Mesothelial cell of epicardium (in vitro differentiated cells): Measurements from ENCODE around the gene KCNJ6. TPM values are rescaled to one million over a fixed set of nuclear protein-coding genes. Genes with fewer than 3 reads are reported as not detected.

Experiments used
- DNase-seq, 2 experiments: peaks; one replicate each; pipeline ENCODE4 v3.0.0; 2021; ENCODE audit warnings: low spot score in 2 of 2; ENCODE audit not compliant: unreplicated experiment in 2 of 2
- H3K27ac Mint-ChIP-seq: 2 replicates; pipeline ENCODE4 v1.8.0; 2021; ENCODE audit warnings: mixed read lengths
- H3K27me3 Mint-ChIP-seq: 2 replicates; pipeline ENCODE4 v1.8.0; 2021; ENCODE audit warnings: low read depth, mixed read lengths
- H3K36me3 Mint-ChIP-seq: 2 replicates; pipeline ENCODE4 v1.8.0; 2021; ENCODE audit warnings: mixed read lengths
- H3K4me1 Mint-ChIP-seq: 2 replicates; pipeline ENCODE4 v1.8.0; 2021; ENCODE audit warnings: mixed read lengths
- H3K4me3 Mint-ChIP-seq: 2 replicates; pipeline ENCODE4 v1.8.0; 2021; ENCODE audit warnings: mild to moderate bottlenecking, moderate library complexity, mixed read lengths
- H3K9me3 Mint-ChIP-seq: 2 replicates; pipeline ENCODE4 v1.8.0; 2021; ENCODE audit warnings: mixed read lengths
- total RNA-seq: library from RNA; stranded (reverse); gene quantifications from 3 replicates; pipeline ENCODE4 v1.2.1, GENCODE V29; 2021
- TF ChIP-seq, protein P1 (sequence below): fragments of 200-600 bp; sonication (generic); IDR thresholded peaks from one replicate; pipeline ENCODE4 v1.5.0; 2021; ENCODE audit warnings: antibody characterized with exemption; ENCODE audit not compliant: unreplicated experiment

KCNJ6 gene
- total RNA-seq, 1 donor from 2014 or later, result 0.02 TPM

DNA sequence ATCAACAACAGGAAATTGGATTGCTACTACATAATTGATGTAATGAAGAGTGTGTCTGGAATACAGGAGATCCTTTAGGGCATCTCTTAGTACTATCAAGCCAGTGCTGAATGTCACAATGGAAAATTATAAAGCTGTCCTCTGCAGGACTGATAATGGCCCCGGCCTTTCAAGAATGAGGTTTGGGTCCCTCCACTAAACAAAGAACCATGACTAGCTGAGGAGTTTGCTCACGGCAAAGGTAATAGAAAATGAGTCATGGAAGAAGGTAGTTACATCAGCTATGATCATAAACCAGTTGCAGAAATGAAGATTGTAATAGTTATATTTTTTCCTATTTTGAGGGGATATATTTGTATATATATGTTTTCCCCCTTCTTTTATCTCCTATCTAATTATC lies 145.8 kb downstream of the KCNJ6 start:
- Mint-ChIP-seq H3K4me3 (no peak overlapping the region), H3K9me3 (no peaks in the 10 kb centered on the region), H3K36me3 (no peaks in the 10 kb centered on the region), H3K4me1 (no peaks in the 10 kb centered on the region), H3K27ac (no peak overlapping the region), H3K27me3 (peaks cover 18% of the 10 kb centered on the region)
- TF ChIP-seq, protein P1, sequence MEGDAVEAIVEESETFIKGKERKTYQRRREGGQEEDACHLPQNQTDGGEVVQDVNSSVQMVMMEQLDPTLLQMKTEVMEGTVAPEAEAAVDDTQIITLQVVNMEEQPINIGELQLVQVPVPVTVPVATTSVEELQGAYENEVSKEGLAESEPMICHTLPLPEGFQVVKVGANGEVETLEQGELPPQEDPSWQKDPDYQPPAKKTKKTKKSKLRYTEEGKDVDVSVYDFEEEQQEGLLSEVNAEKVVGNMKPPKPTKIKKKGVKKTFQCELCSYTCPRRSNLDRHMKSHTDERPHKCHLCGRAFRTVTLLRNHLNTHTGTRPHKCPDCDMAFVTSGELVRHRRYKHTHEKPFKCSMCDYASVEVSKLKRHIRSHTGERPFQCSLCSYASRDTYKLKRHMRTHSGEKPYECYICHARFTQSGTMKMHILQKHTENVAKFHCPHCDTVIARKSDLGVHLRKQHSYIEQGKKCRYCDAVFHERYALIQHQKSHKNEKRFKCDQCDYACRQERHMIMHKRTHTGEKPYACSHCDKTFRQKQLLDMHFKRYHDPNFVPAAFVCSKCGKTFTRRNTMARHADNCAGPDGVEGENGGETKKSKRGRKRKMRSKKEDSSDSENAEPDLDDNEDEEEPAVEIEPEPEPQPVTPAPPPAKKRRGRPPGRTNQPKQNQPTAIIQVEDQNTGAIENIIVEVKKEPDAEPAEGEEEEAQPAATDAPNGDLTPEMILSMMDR, result no peak
- no peak for DNase-seq

DNA sequence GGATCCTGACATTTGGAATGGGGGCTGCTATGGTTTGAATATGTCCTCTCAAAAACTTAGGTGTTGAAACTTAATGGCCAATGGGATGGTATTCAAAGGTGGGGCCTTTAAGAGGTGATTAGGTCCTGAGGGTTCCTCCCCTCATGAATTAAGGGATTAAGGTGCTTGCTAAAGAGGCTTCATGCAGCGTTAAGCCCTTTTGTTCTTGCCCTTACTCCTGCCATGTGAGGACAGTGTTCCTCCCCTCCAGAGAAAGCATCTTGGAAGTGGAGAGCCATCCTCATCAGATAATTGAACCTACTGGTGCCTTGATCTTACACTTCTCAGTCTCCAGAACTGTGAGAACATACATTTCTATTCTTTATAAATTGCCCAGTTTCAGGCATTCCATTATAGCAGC lies 146.6 kb downstream of the KCNJ6 start:
- Mint-ChIP-seq H3K4me1 (peaks cover 4% of the 10 kb centered on the region), H3K9me3 (no peaks in the 10 kb centered on the region), H3K36me3 (no peaks in the 10 kb centered on the region), H3K4me3 (no peak overlapping the region), H3K27me3 (peaks cover 18% of the 10 kb centered on the region), H3K27ac (no peak overlapping the region)
- TF ChIP-seq, protein P1, result no peak
- DNase-seq, result no peak

DNA sequence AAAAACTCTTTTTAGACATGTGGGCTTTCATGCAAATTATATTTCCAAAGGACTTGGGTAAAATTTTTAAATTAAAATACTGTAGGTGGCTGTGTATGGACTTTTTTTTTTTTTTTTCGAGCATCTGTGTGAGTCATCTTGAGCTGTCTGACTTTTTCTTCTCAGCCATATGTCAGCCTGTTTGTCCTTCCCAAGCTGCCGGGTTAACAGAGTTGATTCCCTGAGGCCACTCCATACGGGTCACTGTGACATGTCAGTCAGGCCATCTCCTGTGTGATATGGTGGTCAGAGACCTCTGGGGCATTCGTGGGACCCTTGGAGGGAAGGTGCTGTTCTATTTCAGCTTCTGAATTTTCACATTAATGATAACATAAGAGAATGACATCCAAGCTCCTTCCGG lies 148.3 kb downstream of the KCNJ6 start:
- Mint-ChIP-seq H3K4me3 (no peak overlapping the region), H3K27me3 (peaks cover 14% of the 10 kb centered on the region), H3K27ac (no peak overlapping the region), H3K9me3 (no peaks in the 10 kb centered on the region), H3K36me3 (no peaks in the 10 kb centered on the region), H3K4me1 (peaks cover 4% of the 10 kb centered on the region)
- DNase-seq, result no peak
- TF ChIP-seq, protein P1, result no peak

DNA sequence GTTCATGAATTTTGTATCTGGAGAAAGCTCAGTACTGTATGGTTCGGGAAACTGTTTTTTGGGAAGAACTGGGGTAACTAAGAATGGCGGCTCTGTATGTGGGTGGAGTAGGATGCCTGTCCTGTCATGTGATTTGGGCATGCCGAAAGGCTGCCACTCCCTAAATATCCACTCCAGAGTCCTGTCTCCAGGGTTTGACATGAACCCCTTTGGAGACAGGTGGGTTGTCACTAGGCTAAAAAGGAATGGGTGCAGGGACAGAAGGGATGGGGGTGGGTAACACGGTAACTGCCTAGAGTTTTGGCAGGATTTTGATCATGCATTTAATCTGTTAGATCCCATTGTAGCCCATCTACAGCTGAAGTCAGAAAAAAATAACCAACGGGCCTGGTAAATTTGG lies 150.1 kb downstream of the KCNJ6 start:
- Mint-ChIP-seq H3K36me3 (no peaks in the 10 kb centered on the region), H3K27ac (no peak overlapping the region), H3K4me1 (peaks cover 4% of the 10 kb centered on the region), H3K4me3 (no peak overlapping the region), H3K9me3 (no peaks in the 10 kb centered on the region), H3K27me3 (peaks cover 9% of the 10 kb centered on the region)
- TF ChIP-seq, protein P1, result no peak
- DNase-seq, result no peak

DNA sequence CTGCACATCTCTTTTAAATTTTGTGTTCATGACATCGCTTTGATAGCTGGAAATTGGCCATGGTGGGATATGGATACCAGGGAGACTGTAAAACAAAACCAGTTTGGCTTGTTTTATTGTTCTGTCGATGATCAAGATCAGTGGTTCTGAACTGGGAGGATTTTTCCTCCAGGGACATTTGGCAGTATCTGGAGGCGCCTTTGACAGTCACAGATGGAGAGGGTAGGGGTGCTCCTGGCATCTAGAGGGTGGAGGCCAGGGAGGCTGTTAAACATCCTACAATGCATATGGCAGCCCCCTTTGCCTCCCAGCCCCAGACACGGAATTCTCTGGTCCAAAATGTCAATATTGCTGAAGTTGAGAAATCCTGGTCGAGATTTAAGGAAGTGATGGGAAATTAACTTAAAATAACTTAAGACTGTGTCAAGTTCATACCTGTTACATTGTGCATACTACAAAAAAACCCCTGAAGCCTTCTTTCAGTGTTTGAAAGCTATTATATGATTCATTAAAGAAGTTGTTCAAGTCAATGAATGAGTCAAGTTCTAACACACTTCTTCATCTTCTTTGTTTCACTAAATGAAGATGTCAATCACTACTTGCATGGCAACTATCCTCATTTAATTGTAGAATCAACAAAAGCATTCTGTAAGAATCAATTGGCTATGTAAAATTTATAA lies 150.9 kb downstream of the KCNJ6 start:
- TF ChIP-seq, protein P1, result no peak
- Mint-ChIP-seq H3K4me3 (no peak overlapping the region), H3K9me3 (no peaks in the 10 kb centered on the region), H3K36me3 (no peaks in the 10 kb centered on the region), H3K27ac (no peak overlapping the region), H3K27me3 (peaks cover 7% of the 10 kb centered on the region), H3K4me1 (peaks cover 4% of the 10 kb centered on the region)
- no peak for DNase-seq
